ENCODE measurements around the gene ASIC4. TPM values are rescaled to one million over a fixed set of nuclear protein-coding genes. Genes with fewer than 3 reads are reported as not detected.

Gene ASIC4
- total and polyA plus RNA-seq, 2 of the 13 experiments (the other 11 are each of a cell fraction or from before 2014, with no cell fraction given) = 0.03 TPM; not detected in 1

GRCh38 chr2:219498280-219499057, 15.8 kb upstream of the ASIC4 start, which contains the start of gene GMPPA (continued):
- peak; percentile 80 for TF ChIP-seq PRDM10 (CRISPR knock-in tag; IDR thresholded peaks at IDR 0.05; ENCODE audit: low read depth)
- peak; percentile 10; the same call in 1 of the 2 replicates for TF ChIP-seq HNF4G (IDR thresholded peaks at IDR 0.05; ENCODE audit: borderline replicate concordance, low read depth, low read length)
- TF ChIP-seq HNF4G (CRISPR knock-in tag; IDR thresholded peaks at IDR 0.05; ENCODE audit: borderline replicate concordance, low read depth) = peak; percentile 38; the same call in 1 of the 2 replicates
- no peak for TF ChIP-seq ZMAT3 (CRISPR knock-in tag; conservative IDR thresholded peaks at IDR 0.05)
- peak; percentile 84 for TF ChIP-seq ARID4A (CRISPR knock-in tag; IDR thresholded peaks at IDR 0.05; ENCODE audit: borderline replicate concordance)
- no peak for TF ChIP-seq CEBPB (IDR thresholded peaks at IDR 0.05; ENCODE audit: borderline replicate concordance, low read depth, low read length)
- peak; percentile 73 for TF ChIP-seq SRSF1 (optimal IDR thresholded peaks at IDR 0.05; ENCODE audit: low read depth, low read length)
- 0 out of 2 replicates have a peak, but pooled peaks have one; percentile 6 for TF ChIP-seq MIXL1 (CRISPR knock-in tag; IDR thresholded peaks at IDR 0.05)
- TF ChIP-seq HOXA3 (CRISPR knock-in tag; IDR thresholded peaks at IDR 0.05) = peak; percentile 45; the same call in 1 of the 2 replicates
- TF ChIP-seq CENPT (CRISPR knock-in tag; IDR thresholded peaks at IDR 0.05; ENCODE audit: low read depth) = 0 out of 2 replicates have a peak, but pooled peaks have one; percentile 3
- TF ChIP-seq ZNF251 (CRISPR knock-in tag; IDR thresholded peaks at IDR 0.05) = no peak; the same call in 1 of the 2 replicates
- TF ChIP-seq TOPORS (CRISPR knock-in tag; IDR thresholded peaks at IDR 0.05) = peak; percentile 78; the same call in 1 of the 2 replicates
- TF ChIP-seq GABPA (IDR thresholded peaks at IDR 0.05; ENCODE audit: low read depth, low read length) = no peak
- TF ChIP-seq GABPA (CRISPR knock-in tag; IDR thresholded peaks at IDR 0.05; ENCODE audit: low read depth) = peak; percentile 81
- peak; percentile 73; the same call in 1 of the 2 replicates for TF ChIP-seq ZBTB20 (CRISPR knock-in tag; IDR thresholded peaks at IDR 0.05; ENCODE audit: borderline replicate concordance, low read depth)
- peak; percentile 99 for TF ChIP-seq CHD2 (IDR thresholded peaks at IDR 0.05; ENCODE audit: low read depth, low read length)
- TF ChIP-seq ZNF138 (CRISPR knock-in tag; IDR thresholded peaks at IDR 0.05; ENCODE audit: low read depth) = peak; percentile 74; the same call in 1 of the 2 replicates

Measured in HepG2 (cell line).